ENCODE results near the gene ZBP1.

GRCh38 chr20:57555457-57556184 lies 64.6 kb downstream of the ZBP1 start:
- TF ChIP-seq CTCF (IDR thresholded peaks at IDR 0.05) (no peak), POLR2A (IDR thresholded peaks at IDR 0.05) (no peak)
